HL-60/S4 treated with phorbol 12-myristate 13-acetate at 8.2 ng/mL for 4 days and 3 days (cell line): ENCODE data around the gene FNDC4.
"Not testable (repeated sequence)": the region's sequence is repeated elsewhere in the genome, so short reads cannot be mapped to it uniquely, and the experiment has no call there.

Experiments used
- in situ Hi-C: fragments of 300-500 bp; cut with MboI; formaldehyde crosslinking; loops from 2 replicates; pipeline ENCODE4 v1.15.0; 2022; ENCODE audit warnings: low sequenced_read_pairs

FNDC4 gene, protein sequence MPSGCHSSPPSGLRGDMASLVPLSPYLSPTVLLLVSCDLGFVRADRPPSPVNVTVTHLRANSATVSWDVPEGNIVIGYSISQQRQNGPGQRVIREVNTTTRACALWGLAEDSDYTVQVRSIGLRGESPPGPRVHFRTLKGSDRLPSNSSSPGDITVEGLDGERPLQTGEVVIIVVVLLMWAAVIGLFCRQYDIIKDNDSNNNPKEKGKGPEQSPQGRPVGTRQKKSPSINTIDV

GRCh38 chr2:27494944-27495554, at the start of gene FNDC4:
Gene FNDC4 (minus strand): TSS chr2:27495200. CDS start chr2:27494679, 521 bp downstream.
- in situ Hi-C loops, result no loop called here

GRCh38 chr2:27544143-27544821, 49.3 kb upstream of the FNDC4 start:
- in situ Hi-C loops, result no loop called here

- in situ Hi-C loops, result not testable (repeated sequence)
Measured at GRCh38 chr2:27539649-27540048, 44.6 kb upstream of the FNDC4 start.

DNA sequence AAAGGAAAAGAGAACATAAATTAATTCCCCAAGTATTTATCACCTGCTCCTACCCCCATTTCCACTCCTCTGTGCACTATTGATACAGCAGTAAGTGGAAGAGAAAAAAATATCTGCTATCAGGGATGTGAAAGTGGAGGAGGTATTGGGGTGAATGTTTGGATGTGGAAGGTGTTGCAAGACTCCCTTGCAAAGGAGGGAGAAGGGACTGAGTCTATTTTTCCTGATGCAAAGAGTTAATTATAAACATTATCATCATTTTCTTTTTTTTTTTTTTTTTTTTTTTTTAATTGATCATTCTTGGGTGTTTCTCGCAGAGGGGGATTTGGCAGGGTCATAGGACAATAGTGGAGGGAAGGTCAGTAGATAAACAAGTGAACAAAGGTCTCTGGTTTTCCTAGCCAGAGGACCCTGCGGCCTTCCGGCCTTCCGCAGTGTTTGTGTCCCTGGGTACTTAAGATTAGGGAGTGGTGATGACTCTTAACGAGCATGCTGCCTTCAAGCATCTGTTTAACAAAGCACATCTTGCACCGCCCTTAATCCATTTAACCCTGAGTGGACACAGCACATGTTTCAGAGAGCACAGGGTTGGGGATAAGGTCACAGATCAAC, 43.9 kb upstream of the FNDC4 start:
- in situ Hi-C loops, result not testable (repeated sequence)

GRCh38 chr2:27537287-27537686, 42.3 kb upstream of the FNDC4 start:
- in situ Hi-C loops, result no loop called here

- in situ Hi-C loops, result no loop called here
Measured at GRCh38 chr2:27531983-27532382, 37.0 kb upstream of the FNDC4 start.

DNA sequence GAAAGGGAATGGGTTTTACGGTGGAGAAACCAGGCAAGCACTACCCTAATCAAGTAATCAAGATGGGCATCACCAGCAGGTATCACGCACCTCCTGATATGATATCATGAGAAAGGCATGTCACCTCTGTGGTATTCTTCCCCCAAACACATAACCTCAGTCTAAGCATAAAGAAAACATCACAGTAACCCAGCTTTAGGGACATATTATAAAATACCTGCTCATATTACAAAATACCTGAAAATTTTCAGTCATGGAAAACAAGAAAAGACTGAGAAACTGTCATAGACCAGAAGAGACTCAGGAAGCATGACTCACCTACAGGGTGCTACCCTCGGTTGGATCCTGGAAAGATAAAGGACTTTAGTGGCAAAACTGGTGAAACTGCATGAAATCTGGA, 32.2 kb upstream of the FNDC4 start:
- in situ Hi-C loops, result no loop called here

DNA sequence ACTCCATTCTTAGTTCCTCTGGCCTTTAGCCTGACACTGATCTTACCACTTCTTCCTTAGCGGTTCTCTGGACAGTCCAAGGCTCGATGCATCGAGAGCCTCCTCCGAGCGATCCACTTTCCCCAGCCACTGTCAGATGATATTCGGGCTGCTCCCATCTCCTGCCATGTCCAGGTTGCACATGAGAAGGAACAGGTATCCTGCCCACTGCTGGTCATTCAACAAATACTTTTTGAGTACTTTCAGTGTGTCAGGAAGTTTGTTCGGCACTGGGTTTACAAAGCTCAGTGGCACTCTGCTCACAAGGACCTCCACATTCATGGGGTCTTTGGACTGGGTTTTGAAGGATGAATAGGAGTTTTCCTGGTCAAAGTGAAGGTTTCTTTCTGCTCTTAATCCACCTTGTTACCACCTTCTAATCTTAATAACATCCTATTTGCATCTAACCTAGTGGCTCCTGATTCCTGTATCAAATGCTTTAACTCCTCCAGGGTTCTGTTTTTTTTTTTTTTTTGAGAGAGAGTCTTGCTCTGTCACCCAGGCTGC, 27.5 kb upstream of the FNDC4 start:
- in situ Hi-C loops, result no loop called here

- in situ Hi-C loops, result no loop called here
Measured at GRCh38 chr2:27520316-27520715, 25.3 kb upstream of the FNDC4 start.

- in situ Hi-C loops, result no loop called here
Measured at GRCh38 chr2:27518782-27519113, 23.7 kb upstream of the FNDC4 start.

- in situ Hi-C loops, result no loop called here
Measured at GRCh38 chr2:27518113-27518781, 23.2 kb upstream of the FNDC4 start.

- in situ Hi-C loops, result no loop called here
Measured at GRCh38 chr2:27509326-27509725, 14.3 kb upstream of the FNDC4 start.

- in situ Hi-C loops, result no loop called here
Measured at GRCh38 chr2:27507293-27507692, 12.3 kb upstream of the FNDC4 start.

- in situ Hi-C loops, result no loop called here
Measured at GRCh38 chr2:27506587-27506986, 11.6 kb upstream of the FNDC4 start.

DNA sequence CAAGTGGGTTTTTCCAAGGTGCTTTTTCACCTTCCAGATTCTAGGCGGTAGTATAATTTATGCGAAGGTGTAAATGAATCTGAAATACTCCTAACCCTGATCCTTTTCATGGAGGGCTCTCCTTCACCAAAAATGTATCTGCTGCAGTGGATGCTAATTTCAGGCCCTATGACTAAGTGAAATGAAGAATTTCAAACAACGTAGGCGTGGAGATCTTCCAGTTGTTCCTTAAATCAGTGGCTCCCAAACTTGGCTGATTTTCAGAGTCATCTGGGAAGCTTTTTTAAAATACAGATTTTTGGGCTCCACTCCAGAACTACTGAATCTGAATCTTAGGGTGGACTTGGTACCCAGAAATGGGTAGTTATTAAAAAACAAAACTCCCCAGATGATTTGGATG, 7.1 kb upstream of the FNDC4 start:
- in situ Hi-C loops, result no loop called here

DNA sequence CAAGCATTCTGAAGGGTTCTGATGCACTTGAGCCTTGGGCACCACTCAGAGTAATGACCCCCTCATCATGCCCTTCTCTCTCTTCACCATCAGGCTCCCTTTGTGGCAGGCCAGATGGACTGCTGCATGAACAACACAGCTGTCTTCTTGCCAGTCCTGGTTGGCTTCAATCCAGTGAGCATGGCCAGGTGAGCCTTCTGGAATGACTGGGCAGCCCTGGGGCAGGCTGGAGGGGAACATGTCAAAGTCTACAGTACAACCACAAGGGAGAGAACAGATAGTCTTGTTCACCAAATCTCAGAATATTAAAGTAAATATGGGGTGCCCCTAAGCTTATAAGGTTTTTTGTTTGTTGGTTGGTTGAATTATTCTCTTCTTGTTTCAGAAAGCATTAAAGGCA, 6.0 kb upstream of the FNDC4 start:
- in situ Hi-C loops, result no loop called here

GRCh38 chr2:27498975-27499374, 4.0 kb upstream of the FNDC4 start:
- in situ Hi-C loops, result no loop called here

GRCh38 chr2:27497288-27497627, 2.3 kb upstream of the FNDC4 start:
- in situ Hi-C loops, result no loop called here

GRCh38 chr2:27496357-27497287, 1.6 kb upstream of the FNDC4 start, which contains the start of gene GCKR:
Gene GCKR (plus strand): TSS chr2:27496839. CDS start chr2:27496905, 66 bp downstream.
- in situ Hi-C loops, result no loop called here

- in situ Hi-C loops, result no loop called here
Measured at GRCh38 chr2:27495840-27496356, 898 bp upstream of the FNDC4 start.
